ENCODE data around the gene MAGI3.
"Not testable (repeated sequence)": the region's sequence is repeated elsewhere in the genome, so short reads cannot be mapped to it uniquely, and the experiment has no call there.

Gene MAGI3

DNA sequence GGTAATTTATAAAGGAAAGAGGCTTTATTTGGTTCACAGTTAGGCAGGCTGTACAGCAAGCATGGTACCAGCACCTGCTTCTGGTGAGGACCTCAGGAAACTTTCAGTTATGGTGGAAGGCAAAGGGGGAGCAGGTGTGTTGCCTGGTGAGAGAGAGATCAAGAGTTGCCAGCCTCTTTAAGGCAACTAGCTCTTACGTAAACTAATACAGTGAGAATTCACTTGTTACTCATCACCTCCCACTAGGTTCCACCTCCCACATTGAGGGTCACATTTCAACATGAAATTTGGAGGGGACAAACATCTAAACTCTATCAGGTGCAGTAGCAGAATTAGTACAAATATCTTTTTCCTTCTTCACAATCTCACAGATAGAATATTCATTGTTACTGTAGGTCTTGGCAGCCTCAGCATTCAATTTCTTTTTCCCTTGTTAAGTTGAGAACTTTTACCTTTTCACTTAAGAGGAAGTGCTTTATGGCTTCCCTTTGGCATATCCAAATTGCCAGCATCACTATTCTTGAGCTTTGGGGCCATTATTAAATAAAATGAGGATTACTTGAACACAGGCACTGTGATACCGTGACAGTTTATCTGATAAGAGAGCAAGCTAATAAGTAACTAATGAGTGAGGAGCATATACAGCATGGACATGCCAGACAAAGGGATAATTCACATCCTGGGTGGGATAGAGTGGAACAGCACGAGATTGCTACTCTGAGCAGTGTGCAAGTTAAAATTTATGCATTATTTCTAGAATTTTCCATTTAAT lies 48.4 kb downstream of the MAGI3 start:
- no peak for DNase-seq (ENCODE audit: low read depth in 2 of 3, low spot score in 2 of 3)

DNA sequence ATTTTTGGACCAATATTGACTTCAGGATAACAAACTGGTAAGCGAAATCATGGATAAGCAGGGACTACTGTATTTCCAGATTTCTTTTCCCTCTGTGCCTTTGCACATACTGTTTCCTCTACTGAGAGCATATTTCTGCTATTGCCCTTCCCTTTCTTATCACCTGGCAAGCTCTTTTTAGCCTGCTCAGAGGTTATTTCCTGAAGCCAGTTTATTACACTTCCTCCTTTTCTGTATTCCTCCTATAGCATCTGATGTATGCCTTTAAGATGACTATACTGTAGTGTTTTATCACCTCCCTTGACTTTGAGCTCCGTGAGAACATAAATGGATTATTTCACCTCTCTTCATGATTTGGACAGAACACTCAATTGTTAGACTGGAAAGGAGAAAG lies 49.0 kb downstream of the MAGI3 start:
- DNase-seq (ENCODE audit: low read depth in 2 of 3, low spot score in 2 of 3) = no peak

DNA sequence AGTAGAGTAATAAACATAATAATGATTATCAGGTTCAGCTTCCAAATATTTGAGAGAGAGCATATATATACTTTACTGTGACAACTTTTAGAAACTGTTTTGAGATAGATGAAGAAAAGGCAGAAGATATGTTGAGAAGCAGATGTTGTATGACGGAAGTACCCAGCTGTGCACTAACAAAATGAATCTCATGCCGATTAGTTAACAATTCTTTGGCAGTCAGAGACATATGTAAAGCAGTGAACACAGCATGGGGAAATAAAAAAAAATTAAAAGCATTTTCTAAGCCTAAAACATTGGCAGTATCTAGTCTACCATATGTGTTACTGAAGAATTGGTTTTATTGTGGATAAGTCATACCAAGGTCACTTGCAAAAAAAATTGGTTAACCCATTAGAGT lies 51.8 kb downstream of the MAGI3 start:
- no peak for DNase-seq (ENCODE audit: low read depth in 2 of 3, low spot score in 2 of 3)

DNA sequence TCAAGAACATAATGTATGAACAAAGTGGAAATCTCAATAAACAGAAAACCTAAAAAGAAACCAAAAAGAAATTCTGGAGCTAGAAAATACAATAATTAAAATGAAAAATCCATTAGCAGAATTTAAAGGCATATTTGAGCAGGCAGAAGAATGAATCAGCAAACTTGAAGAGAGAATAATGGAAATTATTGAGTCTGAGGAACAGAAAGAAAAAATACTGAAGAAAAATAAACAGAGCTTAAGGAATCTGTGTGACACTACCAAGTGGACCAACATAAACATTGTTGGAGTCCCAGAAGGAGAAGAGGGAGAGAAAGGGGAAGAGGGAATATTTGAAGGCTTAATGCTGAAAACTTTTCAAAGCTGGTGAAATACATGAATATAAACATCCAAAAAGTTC lies 54.5 kb downstream of the MAGI3 start:
- no peak for DNase-seq (ENCODE audit: low read depth in 2 of 3, low spot score in 2 of 3)

DNA sequence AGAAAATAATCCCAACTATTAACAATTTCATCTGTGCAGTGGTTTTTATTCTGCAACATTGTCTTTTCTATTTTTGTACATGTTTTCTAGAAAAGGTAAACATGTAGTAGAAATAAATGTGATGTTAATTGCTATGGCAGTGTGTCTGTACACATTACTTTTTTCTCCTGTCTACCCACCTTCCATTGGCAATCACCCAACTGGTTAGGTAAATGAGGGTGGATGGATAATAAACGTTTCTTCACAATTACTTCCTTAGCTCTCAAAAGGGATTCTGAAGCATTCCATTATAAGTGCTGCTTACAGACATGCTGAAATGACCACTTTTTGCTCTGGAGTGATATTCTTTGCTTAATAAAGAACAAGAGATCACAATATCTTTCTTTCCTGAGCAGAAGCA lies 61.4 kb downstream of the MAGI3 start:
- DNase-seq (ENCODE audit: low read depth in 2 of 3, low spot score in 2 of 3) = no peak

DNA sequence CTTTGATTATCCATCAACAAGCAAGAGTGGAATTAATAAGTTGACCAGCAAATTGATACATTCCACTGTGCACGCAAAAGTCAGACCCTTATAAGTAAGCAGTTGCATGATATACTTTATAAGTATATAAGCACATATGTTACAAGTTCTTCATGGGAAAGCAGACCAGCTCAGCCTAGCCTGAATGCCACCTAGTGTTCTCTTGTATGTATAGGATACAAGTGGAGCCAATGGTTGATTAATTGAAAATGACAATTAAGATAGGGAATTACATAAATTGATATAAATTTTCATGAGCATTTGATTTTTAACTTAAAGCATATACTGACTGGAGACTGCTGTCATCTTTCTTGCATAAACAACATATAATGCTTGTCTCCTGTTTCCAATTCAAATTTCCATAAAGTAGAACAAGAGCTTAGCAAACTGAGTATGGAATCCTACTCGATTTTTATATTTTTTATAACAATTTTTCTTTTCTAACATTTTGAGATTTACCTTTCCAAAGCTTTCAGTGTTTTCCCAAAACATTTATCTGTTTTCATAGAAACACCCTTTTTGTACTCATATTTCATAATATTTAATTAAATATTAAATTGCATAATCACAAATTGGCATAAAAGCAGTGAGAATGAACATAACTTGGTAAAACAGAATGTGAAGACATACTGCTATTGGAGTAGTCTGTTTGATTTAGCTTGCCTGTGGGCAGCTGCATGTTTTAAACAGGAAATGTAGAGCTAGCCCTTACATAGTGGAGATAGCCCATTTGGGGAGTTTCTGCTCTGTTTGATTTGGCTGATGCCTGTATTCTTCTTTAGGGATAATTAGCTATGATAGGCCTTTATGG lies 62.8 kb downstream of the MAGI3 start:
- no peak for DNase-seq (ENCODE audit: low read depth in 2 of 3, low spot score in 2 of 3)

DNA sequence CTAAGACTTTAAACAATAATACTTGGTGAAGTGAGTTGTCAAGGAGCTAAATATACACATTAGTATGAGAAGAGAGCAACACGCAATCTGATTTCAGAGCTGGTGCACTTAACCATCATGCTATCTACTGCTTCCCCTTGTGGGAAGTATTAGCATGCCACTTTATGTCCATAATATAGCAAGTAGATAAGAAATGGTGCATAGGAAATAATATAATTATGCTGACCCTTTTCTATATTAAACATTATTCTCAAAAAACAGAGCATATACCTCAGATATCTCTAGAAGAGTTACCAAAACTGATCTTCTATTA lies 63.4 kb downstream of the MAGI3 start:
- DNase-seq (ENCODE audit: low read depth in 2 of 3, low spot score in 2 of 3) = no peak

DNA sequence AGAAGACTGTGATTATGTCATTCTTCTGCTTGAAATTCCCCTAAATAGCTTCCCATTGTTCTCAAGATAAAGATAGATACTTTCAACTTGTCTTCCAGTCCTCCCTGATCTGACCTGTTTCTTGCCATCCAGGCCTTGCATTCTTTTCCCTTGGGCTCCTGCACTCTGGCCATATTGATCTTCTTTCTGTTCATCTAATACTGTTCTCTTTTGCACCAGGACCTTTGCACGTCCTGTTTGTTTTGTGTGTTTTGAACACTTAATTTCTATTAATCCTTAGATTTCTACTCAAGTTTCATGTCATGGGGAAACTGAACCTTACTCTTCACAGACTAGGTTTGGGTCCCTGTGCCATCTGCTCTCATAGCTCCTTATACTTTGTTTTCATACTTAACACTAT lies 65.1 kb downstream of the MAGI3 start:
- DNase-seq (ENCODE audit: low read depth in 2 of 3, low spot score in 2 of 3) = no peak

DNA sequence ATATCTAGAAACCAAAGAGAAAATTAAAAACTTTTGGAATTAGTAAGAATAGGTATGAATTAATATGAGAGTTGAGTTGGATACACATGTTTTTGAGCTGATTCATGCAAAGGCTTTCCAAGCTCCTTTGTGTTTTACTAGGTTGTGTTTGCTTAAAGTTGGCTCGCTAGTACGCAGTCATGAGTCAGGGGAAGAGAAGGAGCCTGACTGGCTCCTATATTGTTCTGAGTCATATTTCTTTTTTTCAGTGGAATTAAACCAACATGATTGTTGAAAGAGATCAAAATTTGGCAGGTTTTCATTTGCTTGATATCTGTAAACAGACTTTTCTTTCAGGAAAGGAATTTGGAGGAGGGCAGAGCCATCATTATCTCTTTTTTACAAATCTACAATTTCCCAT lies 66.7 kb downstream of the MAGI3 start:
- no peak for DNase-seq (ENCODE audit: low read depth in 2 of 3, low spot score in 2 of 3)

DNA sequence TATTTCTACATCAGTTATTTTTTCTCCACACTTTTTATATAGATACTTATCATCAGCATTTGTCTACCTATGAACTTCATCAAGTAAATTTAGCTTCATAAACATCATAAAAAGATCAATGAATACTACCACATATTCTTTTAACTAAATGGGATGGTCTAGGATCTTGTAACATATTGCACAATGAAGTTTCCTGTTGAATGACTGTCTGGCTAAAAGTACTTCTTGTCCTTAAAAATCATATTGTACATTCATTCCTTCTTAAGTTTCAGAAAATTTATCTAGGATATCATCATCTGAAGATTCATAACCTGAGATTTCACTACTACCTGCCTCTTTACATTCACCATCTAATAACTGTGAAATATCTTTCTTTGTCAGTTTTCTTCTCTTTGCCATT lies 69.0 kb downstream of the MAGI3 start:
- DNase-seq (ENCODE audit: low read depth in 2 of 3, low spot score in 2 of 3) = no peak

DNA sequence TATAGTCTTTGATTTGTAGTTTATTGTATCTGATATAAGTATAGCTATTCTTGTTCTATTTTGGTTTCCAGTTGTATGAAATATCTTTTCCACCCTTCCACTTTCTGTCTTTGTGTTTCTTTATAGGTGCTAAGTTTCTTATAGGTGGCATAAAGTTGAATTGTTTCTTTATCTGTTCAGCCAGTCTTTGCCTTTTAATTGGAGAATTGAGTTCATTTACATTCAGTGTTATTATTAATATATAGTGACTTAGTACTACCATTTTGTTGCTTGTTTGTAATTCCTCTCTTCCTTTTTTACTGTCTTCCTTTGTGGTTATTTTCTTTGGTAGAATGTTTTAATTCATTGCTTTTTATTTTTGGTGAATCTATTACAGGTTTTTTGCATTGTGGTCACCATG lies 77.7 kb downstream of the MAGI3 start:
- no peak for DNase-seq (ENCODE audit: low read depth in 2 of 3, low spot score in 2 of 3)

DNA sequence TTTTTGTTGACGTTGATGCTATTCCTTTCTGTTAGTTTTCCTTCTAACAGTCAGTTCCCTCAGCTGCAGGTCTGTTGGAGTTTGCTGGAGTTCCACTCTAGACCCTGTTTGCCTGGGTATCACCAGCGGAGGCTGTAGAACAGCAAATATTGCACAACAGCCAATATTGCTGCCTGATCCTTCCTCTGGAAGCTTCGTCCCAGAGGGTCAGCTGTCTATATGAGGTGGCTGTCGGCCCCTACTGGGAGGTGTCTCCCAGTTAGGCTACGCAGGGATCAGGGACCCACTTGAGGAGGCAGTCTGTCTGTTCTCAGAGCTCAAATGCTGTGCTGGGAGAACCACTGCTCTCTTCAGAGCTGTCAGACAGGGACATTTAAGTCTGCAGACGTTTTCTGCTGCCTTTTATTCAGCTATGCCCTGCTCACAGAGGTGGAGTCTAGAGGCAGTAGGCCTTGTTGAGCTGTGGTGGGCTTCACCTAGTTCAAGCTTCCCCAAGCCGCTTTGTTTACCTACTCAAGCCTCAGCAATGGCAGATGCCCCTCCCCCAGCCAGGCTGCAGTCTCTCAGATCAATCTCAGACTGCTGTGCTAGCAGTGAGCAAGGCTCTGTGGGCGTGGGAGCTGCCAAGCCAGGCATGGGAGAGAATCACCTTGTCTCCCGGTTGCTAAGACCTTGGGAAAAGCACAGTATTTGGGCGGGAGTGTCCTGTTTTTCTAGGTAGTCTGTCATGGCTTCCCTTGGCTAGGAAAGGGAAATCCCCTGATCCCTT lies 88.3 kb downstream of the MAGI3 start:
- DNase-seq (ENCODE audit: low read depth in 2 of 3, low spot score in 2 of 3) = not testable (repeated sequence)

DNA sequence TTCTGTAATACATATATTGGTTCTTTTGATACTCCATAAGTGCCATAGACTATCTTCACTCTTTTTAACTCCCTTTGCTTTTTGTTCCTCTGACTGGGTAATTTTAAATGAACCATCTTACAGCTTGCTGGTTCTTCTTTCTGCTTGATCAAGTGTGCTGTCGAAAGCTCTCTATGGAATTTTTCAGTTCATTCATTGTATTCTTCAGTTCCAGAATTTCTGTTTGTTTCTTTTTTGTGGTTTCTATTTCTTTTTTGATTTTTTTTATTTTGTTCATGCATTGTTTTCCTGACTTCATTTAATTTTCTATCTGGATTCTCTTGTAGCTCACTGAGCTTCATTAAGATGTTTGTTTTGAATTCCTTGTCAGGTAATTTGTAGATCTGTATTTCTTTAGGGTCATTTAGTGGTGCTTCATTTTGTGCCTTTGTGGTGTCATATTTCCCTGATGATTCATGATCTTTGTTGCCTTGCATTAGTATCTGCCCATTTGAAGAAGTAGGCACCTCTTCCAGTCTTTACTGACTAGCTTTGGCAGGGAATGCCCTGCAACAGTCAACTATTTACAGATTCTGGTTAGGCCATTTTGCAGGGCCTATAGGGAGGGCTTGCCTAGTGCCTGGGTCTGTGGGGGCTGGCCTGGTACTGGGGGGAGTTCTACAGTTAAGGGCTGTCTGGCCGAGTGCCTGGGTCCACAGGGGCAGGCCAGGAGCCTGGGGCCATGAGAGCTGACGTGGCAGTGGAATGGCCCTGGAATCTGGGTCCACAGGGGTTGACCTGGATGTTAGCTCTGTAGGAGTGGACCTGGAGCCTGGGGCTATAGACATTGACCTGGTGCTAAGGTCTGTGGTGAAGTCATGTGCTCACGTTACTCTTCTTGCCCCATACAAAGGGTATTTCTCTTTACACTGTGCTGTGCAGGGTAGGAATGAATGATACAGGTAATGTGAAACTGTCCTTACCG lies 89.7 kb downstream of the MAGI3 start:
- no peak for DNase-seq (ENCODE audit: low read depth in 2 of 3, low spot score in 2 of 3)

DNA sequence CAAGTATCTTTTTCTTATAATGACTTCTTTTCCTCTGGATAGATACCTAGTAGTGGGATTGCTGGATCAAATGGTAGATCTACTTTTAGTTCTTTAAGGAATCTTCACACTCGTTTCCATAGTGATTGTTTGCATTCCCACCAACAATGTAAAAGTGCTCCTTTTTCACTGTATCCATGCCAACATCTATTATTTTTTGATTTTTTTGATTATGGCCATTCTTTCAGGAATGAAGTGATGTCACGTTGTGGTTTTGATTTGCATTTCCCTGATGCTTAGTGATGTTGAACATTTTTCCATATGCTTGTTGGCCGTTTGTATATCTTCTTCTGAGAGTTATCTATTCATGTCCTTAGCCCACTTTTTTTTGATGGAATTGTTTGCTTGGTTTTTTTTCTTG lies 94.8 kb downstream of the MAGI3 start:
- not testable (repeated sequence) for DNase-seq (ENCODE audit: low read depth in 2 of 3, low spot score in 2 of 3)

DNA sequence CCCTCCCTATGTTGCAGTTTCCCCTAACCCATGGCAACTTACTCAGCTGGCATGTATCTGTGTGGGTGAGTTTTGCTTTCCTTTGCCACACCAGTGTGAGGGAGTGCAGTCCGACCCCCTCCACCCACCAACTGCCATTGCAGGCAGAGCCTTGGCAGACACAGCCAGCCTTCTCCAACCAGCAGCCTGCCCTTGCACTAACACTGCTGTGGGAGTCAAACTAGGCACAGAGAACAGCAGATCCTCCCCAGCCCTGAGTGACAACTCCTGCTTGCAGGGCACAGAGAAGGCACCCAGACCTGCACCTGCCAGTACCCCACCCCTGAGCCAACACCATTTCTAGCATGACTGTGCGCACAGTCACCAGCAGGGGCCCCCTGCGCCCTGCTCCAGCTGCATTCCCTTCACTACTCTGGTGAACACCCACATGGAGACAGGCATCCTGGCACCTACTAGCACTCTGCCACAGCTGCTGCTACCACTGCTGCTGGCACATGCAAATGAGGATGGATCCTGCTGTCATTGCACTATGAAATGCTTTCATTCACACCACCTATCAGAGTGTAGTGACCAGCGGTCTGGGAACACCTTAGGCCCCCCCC lies 98.4 kb downstream of the MAGI3 start:
- no peak for DNase-seq (ENCODE audit: low read depth in 2 of 3, low spot score in 2 of 3)

DNA sequence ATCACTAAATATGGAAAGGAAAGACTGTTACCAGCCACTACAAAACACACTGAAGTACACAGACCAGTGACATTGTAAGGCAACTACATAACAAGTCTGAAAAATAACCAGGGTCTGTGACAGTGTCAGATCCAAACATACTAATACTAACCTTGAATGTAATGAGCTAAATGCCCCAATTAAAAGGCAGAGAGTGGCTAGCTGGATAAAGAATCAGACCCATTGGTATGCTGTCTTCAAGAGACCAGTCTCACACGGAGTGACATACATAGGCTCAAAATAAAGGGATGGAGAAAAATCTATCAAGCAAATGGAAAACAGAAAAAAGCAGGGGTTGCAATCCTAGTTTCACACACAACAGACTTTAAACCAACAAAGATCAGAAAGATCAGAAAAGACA lies 100.1 kb downstream of the MAGI3 start:
- DNase-seq (ENCODE audit: low read depth in 2 of 3, low spot score in 2 of 3) = no peak

DNA sequence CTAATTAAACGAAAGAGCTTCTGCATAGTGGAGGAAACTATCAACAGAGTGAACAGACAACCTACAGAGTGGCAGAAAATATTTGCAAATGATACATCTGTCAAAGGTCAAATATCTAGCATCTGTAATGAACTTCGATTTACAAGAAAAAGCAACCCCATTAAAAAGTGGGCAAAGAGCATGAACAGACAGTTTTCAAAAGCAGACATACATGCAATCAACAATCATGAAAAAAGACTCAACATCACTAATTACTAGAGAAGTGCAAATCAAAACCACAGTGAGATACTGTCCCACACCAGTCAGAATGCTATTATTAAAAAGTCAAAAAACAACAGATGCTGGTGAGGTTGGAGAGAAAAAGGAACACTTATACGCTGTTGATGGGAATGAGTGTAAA lies 103.2 kb downstream of the MAGI3 start:
- DNase-seq (ENCODE audit: low read depth in 2 of 3, low spot score in 2 of 3) = no peak

DNA sequence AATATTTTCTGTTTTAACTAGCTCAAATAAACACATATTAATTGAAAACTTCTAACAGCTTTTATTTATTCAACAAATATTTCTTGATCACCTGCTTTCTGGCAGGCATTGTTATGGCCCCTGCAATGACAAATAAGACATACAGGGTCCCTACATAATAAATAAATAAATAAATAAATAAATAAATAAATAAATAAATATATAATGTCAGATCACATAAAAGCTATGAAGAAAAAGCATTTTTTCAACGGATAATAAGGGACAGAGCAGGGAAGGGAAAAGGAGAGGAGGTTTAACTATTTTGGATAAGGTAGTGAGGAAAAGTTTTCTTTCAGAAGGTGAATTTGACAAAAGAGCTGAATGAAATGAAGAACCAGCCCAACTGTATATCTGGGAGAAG lies 115.0 kb downstream of the MAGI3 start:
- DNase-seq (ENCODE audit: low read depth in 2 of 3, low spot score in 2 of 3) = no peak

DNA sequence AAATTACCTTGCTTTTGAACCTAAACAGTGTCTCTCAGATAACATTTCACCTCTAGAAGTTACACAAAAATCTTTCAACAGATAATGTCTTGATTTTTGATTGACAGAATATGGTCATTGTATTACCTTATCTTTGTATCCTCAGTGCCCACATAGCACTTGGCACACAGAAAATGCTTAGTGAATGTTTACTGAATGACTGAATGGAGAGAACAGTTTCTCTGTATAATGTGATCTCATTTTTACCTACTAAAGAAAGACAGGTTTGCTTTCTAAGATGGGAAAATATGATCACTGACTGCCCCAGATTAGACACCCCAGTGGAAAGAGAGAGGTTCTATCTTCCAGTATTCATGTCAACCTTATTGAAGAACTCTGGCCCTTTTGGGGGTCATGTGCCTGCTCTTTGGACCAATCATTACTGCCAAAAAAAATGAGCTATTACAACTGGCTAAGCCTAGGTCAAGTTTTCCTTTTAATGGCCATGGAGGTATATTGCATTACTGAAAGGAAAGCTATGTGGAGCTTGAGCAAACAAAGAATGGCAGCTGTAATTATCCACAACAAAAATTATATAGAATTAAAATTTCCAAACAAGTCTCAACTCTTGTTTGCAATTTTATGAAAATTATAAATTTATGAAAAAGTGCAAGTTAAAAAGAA lies 117.4 kb downstream of the MAGI3 start:
- DNase-seq (ENCODE audit: low read depth in 2 of 3, low spot score in 2 of 3) = no peak
